ENCODE results near the gene VPS18.

- TF ChIP-seq CTCF (conservative IDR thresholded peaks at IDR 0.05; ENCODE audit: low read depth in 2 of 2) (no peak), REST (IDR thresholded peaks at IDR 0.05; ENCODE audit: unreplicated experiment) (no peak), POLR2AphosphoS5 (IDR thresholded peaks at IDR 0.05; ENCODE audit: low read depth) (no peak), EZH2phosphoT487 (IDR thresholded peaks at IDR 0.05; ENCODE audit: unreplicated experiment) (no peak), EZH2 (IDR thresholded peaks at IDR 0.05; ENCODE audit: low read depth, unreplicated experiment) (no peak)
These were observed 40.9 kb upstream of the VPS18 start for GRCh38 chr15:40853241-40853890.
